Subcutaneous abdominal adipose tissue (tissue), 5 donors: Measurements from ENCODE around the gene WDR73.

Experiments
- H3K27ac ChIP-seq: one replicate; pipeline ENCODE4 v1.7.0; 2013; ENCODE audit warnings: low read depth, mild to moderate bottlenecking, inconsistent platforms, low read length, moderate library complexity
- H3K27me3 ChIP-seq, 5 donors: one replicate each; pipeline ENCODE4 v1.7.0; 2013; ENCODE audit warnings: low read length in 5 of 5, inconsistent platforms in 1 of 5; ENCODE audit not compliant: control insufficient read depth in 5 of 5, insufficient read depth in 4 of 5
- H3K36me3 ChIP-seq, 5 donors: one replicate each; pipeline ENCODE4 v1.7.0; 2013; ENCODE audit warnings: low read length in 5 of 5; ENCODE audit not compliant: control insufficient read depth in 5 of 5, insufficient read depth in 5 of 5
- H3K4me1 ChIP-seq, 5 donors: one replicate each; pipeline ENCODE4 v1.7.0; 2013; ENCODE audit warnings: low read length in 5 of 5, mild to moderate bottlenecking in 3 of 5, moderate library complexity in 1 of 5; ENCODE audit not compliant: control insufficient read depth in 5 of 5, insufficient read depth in 5 of 5
- H3K4me3 ChIP-seq, 5 donors: one replicate each; pipeline ENCODE4 v1.7.0; 2013; ENCODE audit warnings: low read length in 5 of 5, low read depth in 1 of 5
- H3K9ac ChIP-seq, 5 donors: one replicate each; pipeline ENCODE4 v1.7.0; 2013; ENCODE audit warnings: low read length in 5 of 5, mild to moderate bottlenecking in 4 of 5, moderate library complexity in 3 of 5
- H3K9me3 ChIP-seq, 5 donors: one replicate each; pipeline ENCODE4 v1.7.0; 2013; ENCODE audit warnings: low read length in 5 of 5; ENCODE audit not compliant: control insufficient read depth in 5 of 5
- donor health status: healthy.
- donor health status: healthy.
- donor health status: healthy.
- donor health status: healthy.
- donor health status: healthy.

The WDR73 gene

DNA sequence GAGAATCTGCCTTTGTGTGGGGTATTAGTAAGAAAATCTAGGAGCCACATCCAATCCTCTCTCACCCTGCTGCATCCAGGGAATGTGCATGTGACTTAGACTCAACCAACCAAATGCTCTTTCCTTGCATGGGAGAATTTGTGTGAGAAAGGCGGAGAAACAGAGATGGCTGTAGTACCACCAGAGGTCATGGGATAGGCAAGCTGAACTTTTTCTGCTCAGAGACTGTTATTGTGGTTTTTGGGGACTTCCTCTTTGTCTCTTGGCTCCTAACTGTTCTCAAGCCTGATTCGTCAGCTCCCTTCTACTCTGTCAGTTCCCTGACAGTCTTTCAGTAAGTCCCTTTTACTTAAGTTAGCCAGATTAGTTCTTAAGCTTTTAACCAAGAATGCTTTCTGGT lies 55.8 kb downstream of the WDR73 start:
- Histone ChIP-seq H3K27me3 (no peaks in the 10 kb centered on the region), H3K36me3 (no peaks in the 10 kb centered on the region), H3K9ac (no peak overlapping the region), H3K4me1 (peaks cover 2 to 46% (median 24%) of the 10 kb centered on the region in 5 donors), H3K4me3 (no peak overlapping the region), H3K27ac (no peak overlapping the region), H3K9me3 (no peaks in the 10 kb centered on the region)

DNA sequence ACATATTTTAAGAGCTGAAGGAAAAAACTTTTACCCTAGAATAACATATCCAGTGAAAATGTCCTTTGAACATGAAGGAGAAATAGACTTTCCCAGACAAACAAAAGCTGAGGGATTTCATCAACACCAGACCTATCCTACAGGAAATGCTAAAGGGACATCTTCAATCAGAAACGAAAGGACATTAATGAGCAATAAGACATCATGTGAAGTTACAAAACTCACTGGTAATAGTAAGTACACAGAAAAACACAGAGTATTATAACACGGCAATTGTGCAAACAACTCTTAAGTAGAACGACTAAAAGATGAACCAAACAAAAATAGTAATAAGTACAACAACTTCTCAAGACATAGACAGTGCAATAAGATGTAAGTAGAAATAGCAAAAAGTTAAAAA lies 56.8 kb downstream of the WDR73 start:
- Histone ChIP-seq H3K9me3 (no peaks in the 10 kb centered on the region), H3K4me3 (no peak overlapping the region), H3K27ac (no peak overlapping the region), H3K36me3 (no peaks in the 10 kb centered on the region), H3K9ac (no peak overlapping the region), H3K4me1 (peaks cover 2 to 41% (median 24%) of the 10 kb centered on the region in 5 donors), H3K27me3 (no peaks in the 10 kb centered on the region)

DNA sequence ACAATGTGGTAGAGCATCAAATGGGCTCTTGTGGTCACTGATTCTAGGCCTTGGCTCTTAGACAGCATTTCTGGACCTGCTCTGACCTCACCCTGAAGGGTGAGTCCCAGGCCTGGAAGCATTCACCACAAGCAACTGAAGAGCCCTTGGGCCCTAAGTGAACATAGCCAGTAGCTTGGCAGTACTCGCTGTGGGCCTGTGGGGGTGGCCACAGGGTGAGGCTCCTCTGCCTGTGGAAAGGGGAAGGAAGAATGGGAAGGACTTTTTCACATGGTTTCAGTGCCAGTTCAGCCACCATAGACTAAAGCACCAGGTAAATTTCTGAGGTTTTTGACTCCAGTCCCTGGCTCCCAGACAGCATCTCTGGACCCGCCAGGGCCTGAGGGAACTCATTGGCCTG lies 58.4 kb downstream of the WDR73 start:
- Histone ChIP-seq H3K9ac (no peak overlapping the region), H3K27me3 (no peaks in the 10 kb centered on the region), H3K4me3 (no peak overlapping the region), H3K4me1 (peaks cover 2 to 32% (median 13%) of the 10 kb centered on the region in 5 donors), H3K9me3 (no peaks in the 10 kb centered on the region), H3K36me3 (no peaks in the 10 kb centered on the region), H3K27ac (no peak overlapping the region)

DNA sequence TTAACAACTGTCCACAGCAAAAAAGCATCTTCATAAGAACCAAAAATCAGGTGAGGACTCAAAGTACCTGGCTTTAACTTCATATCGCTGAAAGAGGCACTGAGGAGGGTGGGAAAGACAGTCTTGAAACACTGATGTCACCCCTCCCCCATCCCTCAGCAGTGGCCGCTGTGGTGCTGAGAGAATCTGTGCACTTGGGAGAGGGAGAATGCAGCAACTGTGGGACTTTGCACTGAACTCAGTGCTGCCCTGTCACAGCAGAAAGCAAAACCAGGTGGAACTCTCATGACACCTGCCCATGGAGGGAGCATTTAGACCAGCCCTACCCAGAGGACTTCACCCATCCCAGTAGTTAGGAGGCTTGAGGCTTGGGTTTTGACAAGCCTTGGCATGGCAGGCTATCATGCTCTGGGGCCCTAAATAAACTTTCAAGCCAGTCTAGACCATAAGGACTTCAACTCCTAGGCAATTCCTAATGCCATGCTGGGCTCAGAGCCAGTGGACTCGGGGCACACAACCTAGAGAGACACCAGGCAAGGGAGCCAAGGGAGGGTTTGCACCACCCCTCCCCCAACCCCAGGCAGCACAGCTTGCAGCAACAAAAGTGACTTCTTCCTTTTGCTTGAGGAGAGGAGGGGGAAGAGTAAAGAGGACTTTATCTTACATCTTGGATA lies 59.3 kb downstream of the WDR73 start:
- no peak overlapping the region for H3K4me3 ChIP-seq
- no peaks in the 10 kb centered on the region for H3K27me3 ChIP-seq
- no peak overlapping the region for H3K9ac ChIP-seq
- no peaks in the 10 kb centered on the region for H3K9me3 ChIP-seq
- peaks cover 2 to 25% (median 6%) of the 10 kb centered on the region in 5 donors for H3K4me1 ChIP-seq
- H3K27ac ChIP-seq = no peak overlapping the region
- H3K36me3 ChIP-seq = no peaks in the 10 kb centered on the region

DNA sequence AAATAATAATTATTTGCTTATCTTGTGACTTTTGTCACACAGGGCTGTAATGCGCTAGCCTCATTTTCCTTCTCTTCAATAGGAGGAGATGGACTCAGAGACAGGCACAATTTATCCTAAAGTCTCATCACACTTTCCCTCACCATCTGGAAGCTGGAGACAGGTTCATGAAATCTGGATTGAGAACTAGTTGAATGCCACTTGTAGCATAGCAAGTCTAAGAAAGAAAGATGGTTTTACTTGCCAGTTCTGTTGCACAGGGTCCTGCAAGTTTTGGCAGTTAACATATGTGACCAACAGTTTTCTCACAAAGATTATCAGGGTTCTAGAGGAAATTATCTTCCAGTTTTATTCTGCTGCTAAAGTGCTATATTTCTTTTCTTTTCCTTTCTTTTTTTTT lies 62.3 kb downstream of the WDR73 start:
- no peaks in the 10 kb centered on the region for H3K36me3 ChIP-seq

DNA sequence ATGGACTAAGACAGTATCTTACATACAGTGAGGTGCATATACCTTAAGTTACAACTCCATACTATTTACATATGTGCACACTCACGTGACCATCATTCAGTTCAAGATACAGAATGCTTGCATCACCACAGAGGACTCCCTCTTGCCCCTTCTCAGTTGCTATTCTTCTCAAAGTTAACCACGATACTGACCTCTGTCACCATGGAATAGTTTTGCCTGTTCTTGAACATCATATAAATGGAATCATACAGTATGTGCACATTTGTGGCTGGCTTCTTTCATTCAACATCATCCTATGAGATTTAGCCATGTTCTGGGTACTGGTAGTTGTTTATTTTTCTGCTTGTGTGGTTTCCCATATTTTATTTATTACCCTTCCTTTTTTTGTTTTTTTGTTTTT lies 63.7 kb downstream of the WDR73 start:
- Histone ChIP-seq H3K27me3 (no peaks in the 10 kb centered on the region), H3K9me3 (no peaks in the 10 kb centered on the region), H3K36me3 (no peaks in the 10 kb centered on the region), H3K4me3 (no peak overlapping the region), H3K27ac (no peak overlapping the region), H3K9ac (no peak overlapping the region), H3K4me1 (peaks cover 0 to 15% (median 12%) of the 10 kb centered on the region in 5 donors)

More for the DNA sequence above, 62.3 kb downstream of the WDR73 start:
- Histone ChIP-seq H3K27ac (no peak overlapping the region), H3K27me3 (no peaks in the 10 kb centered on the region), H3K9me3 (no peaks in the 10 kb centered on the region), H3K4me1 (peaks cover 2 to 20% (median 11%) of the 10 kb centered on the region in 5 donors), H3K4me3 (no peak overlapping the region), H3K9ac (no peak overlapping the region)
